ENCODE data around the gene ATP5MC2.
"Not testable (repeated sequence)": the region's sequence is repeated elsewhere in the genome, so short reads cannot be mapped to it uniquely, and the experiment has no call there.

- not testable (repeated sequence) for TF ChIP-seq CTCF (IDR thresholded peaks at IDR 0.05; ENCODE audit: low read length); EZH2 (IDR thresholded peaks at IDR 0.05; ENCODE audit: borderline replicate concordance, low read length)
Measured at GRCh38 chr12:53635708-53636107, 40.2 kb downstream of the ATP5MC2 start.
